Measurements from ENCODE around the gene PCDHGA1.

The PCDHGA1 gene

GRCh38 chr5:141512911-141513626 is 182.8 kb downstream of the PCDHGA1 start:
- peak; percentile 37 for DNase-seq (ENCODE audit: low spot score)
- no peak for FAIRE-seq

- FAIRE-seq = no peak
- DNase-seq (ENCODE audit: low spot score) = peak; percentile 92
Observed at GRCh38 chr5:141513627-141514329, 183.5 kb downstream of the PCDHGA1 start.

GRCh38 chr5:141514330-141515133 is 184.2 kb downstream of the PCDHGA1 start:
- DNase-seq (ENCODE audit: low spot score) (peak; percentile 89), FAIRE-seq (peak; percentile 92)

GRCh38 chr5:141515141-141515540 is 184.8 kb downstream of the PCDHGA1 start:
- FAIRE-seq = no peak
- DNase-seq (ENCODE audit: low spot score) = no peak

- DNase-seq (ENCODE audit: low spot score) (no peak), FAIRE-seq (peak; percentile 34)
Observed at GRCh38 chr5:141515946-141516671, 185.8 kb downstream of the PCDHGA1 start.

GRCh38 chr5:141516672-141517025 is 186.3 kb downstream of the PCDHGA1 start:
- DNase-seq (ENCODE audit: low spot score) (no peak), FAIRE-seq (no peak)

- no peak for DNase-seq (ENCODE audit: low spot score)
- FAIRE-seq = no peak
Observed at GRCh38 chr5:141517312-141517711, 187.0 kb downstream of the PCDHGA1 start.

GRCh38 chr5:141517880-141518617 is 187.7 kb downstream of the PCDHGA1 start:
- DNase-seq (ENCODE audit: low spot score) (no peak), FAIRE-seq (no peak)

GRCh38 chr5:141518618-141519015 is 188.3 kb downstream of the PCDHGA1 start:
- FAIRE-seq (no peak), DNase-seq (ENCODE audit: low spot score) (no peak)

GRCh38 chr5:141519605-141520565 is 189.6 kb downstream of the PCDHGA1 start:
- no peak for DNase-seq (ENCODE audit: low spot score)
- FAIRE-seq = no peak

GRCh38 chr5:141521244-141521781 is 191.0 kb downstream of the PCDHGA1 start:
- FAIRE-seq (peak; percentile 98), DNase-seq (ENCODE audit: low spot score) (peak; percentile 98)

- no peak for FAIRE-seq
- DNase-seq (ENCODE audit: low spot score) = no peak
Observed at GRCh38 chr5:141522301-141522700, 192.0 kb downstream of the PCDHGA1 start.

- FAIRE-seq = no peak
- DNase-seq (ENCODE audit: low spot score) = no peak
Observed at GRCh38 chr5:141523991-141524390, 193.7 kb downstream of the PCDHGA1 start.

GRCh38 chr5:141524604-141525597 is 194.6 kb downstream of the PCDHGA1 start:
- FAIRE-seq (peak; percentile 80), DNase-seq (ENCODE audit: low spot score) (peak; percentile 82)

GRCh38 chr5:141525653-141526052 is 195.3 kb downstream of the PCDHGA1 start:
- DNase-seq (ENCODE audit: low spot score) (no peak), FAIRE-seq (no peak)

- DNase-seq (ENCODE audit: low spot score) = no peak
Observed at GRCh38 chr5:141527426-141527825, 197.1 kb downstream of the PCDHGA1 start.

GRCh38 chr5:141528291-141528984 is 198.1 kb downstream of the PCDHGA1 start:
- FAIRE-seq (no peak), DNase-seq (ENCODE audit: low spot score) (no peak)

More at GRCh38 chr5:141527426-141527825, 197.1 kb downstream of the PCDHGA1 start:
- no peak for FAIRE-seq
